Keratinocyte (primary cell): ENCODE measurements around the gene DTL. TPM values are rescaled to one million over a fixed set of nuclear protein-coding genes. Genes with fewer than 3 reads are reported as not detected.

Source experiments
- DNase-seq: peaks from one replicate; pipeline ENCODE4 v3.0.0-alpha.2; 2011; ENCODE audit warnings: low read depth, missing footprints, low spot score
- FAIRE-seq: peaks from 2 replicates; lab custom pipeline; 2011; peaks lifted over from hg19 to GRCh38; lab: Jason Lieb, UNC
- H2AFZ ChIP-seq: 2 replicates; pipeline ENCODE4 v1.6.0; 2012; ENCODE audit warnings: low read length, control low read depth, inconsistent platforms; ENCODE audit not compliant: control insufficient read depth
- H3K27ac ChIP-seq: 2 replicates; pipeline ENCODE4 v1.5.1; 2011; ENCODE audit warnings: low read length; ENCODE audit not compliant: control insufficient read depth, insufficient read depth
- H3K27me3 ChIP-seq: 3 replicates; pipeline ENCODE4 v1.6.0; 2011; ENCODE audit warnings: low read length; ENCODE audit not compliant: control insufficient read depth, insufficient read depth; ENCODE audit errors: extremely low read depth
- H3K36me3 ChIP-seq, 2 experiments: 2 replicates in 1 of 2; 3 replicates in 1 of 2; pipeline ENCODE4 v1.5.1; 2011; ENCODE audit warnings: low read length in 2 of 2, mild to moderate bottlenecking in 1 of 2; ENCODE audit not compliant: control insufficient read depth in 2 of 2, insufficient read depth in 2 of 2; ENCODE audit errors: extremely low read depth in 1 of 2
- H3K4me1 ChIP-seq: 3 replicates; pipeline ENCODE4 v1.5.1; 2011; ENCODE audit warnings: low read length; ENCODE audit not compliant: control insufficient read depth, insufficient read depth; ENCODE audit errors: extremely low read depth
- H3K4me2 ChIP-seq: 3 replicates; pipeline ENCODE4 v1.6.0; 2011; ENCODE audit warnings: low read depth, low read length; ENCODE audit not compliant: control insufficient read depth, insufficient read depth; ENCODE audit errors: extremely low read depth
- H3K4me3 ChIP-seq, 3 experiments: fragments of 200-600 bp in 1 of 3; sonication (generic) in 1 of 3; 2 replicates in 2 of 3; 3 replicates in 1 of 3; pipeline ENCODE4 v1.5.1; 2011 to 2016; ENCODE audit warnings: low read length in 3 of 3, mild to moderate bottlenecking in 3 of 3, control low read depth in 2 of 3, inconsistent platforms in 1 of 3, low read depth in 1 of 3, mixed read lengths in 1 of 3, mixed run types in 1 of 3, moderate library complexity in 1 of 3; ENCODE audit not compliant: control insufficient read depth in 2 of 3, insufficient read depth in 2 of 3; ENCODE audit errors: extremely low read depth in 1 of 3
- H3K79me2 ChIP-seq: 2 replicates; pipeline ENCODE4 v1.6.0; 2012; ENCODE audit warnings: low read length; ENCODE audit not compliant: control insufficient read depth, insufficient read depth
- H3K9ac ChIP-seq: 3 replicates; pipeline ENCODE4 v1.6.0; 2011; ENCODE audit warnings: low read length; ENCODE audit not compliant: control insufficient read depth, insufficient read depth; ENCODE audit errors: extremely low read depth
- H3K9me1 ChIP-seq: 3 replicates; pipeline ENCODE4 v1.6.0; 2011; ENCODE audit warnings: low read length; ENCODE audit not compliant: control insufficient read depth, insufficient read depth; ENCODE audit errors: extremely low read depth
- H3K9me3 ChIP-seq: 2 replicates; pipeline ENCODE4 v1.5.1; 2012; ENCODE audit warnings: low read depth, low read length; ENCODE audit not compliant: control insufficient read depth
- H4K20me1 ChIP-seq: 3 replicates; pipeline ENCODE4 v1.6.0; 2011; ENCODE audit warnings: low read length; ENCODE audit not compliant: control insufficient read depth, insufficient read depth; ENCODE audit errors: extremely low read depth
- CTCF ChIP-seq, 3 experiments: IDR thresholded peaks in 1 of 3; conservative IDR thresholded peaks in 1 of 3; optimal IDR thresholded peaks in 1 of 3; 2 replicates in 2 of 3; 3 replicates in 1 of 3; pipeline versions ENCODE3 to v1.5.1; 2011; ENCODE audit warnings: low read length in 3 of 3, mild to moderate bottlenecking in 3 of 3, moderate library complexity in 2 of 3, control low read depth in 1 of 3, inconsistent platforms in 1 of 3; ENCODE audit not compliant: insufficient read depth in 2 of 3; ENCODE audit errors: extremely low read depth in 1 of 3
- EZH2 ChIP-seq: IDR thresholded peaks from one replicate; pipeline ENCODE4 v1.6.1; 2012; ENCODE audit warnings: inconsistent platforms, mild to moderate bottlenecking, low read length, moderate library complexity
- dilution Hi-C: fragments of 300-500 bp; cut with MboI; formaldehyde crosslinking; loops from one replicate; pipeline ENCODE4 v1.7.0; 2020; ENCODE audit warnings: low sequenced_read_pairs; ENCODE audit not compliant: extremely low pct_ligation_motif_present
- polyA plus RNA-seq, 5 experiments: library from polyadenylated mRNA; depleted of rRNA in 3 of 5; stranded (reverse) in 3 of 5; stranded (forward) in 1 of 5; unstranded in 1 of 5; fragments of >200 nt; gene quantifications; 1 replicate in 1 of 5; 2 replicates in 3 of 5; 3 replicates in 1 of 5; pipeline versions ENCODE4 v1.2.1 to v1.2.3, GENCODE V29; 2011 to 2012; ENCODE audit warnings: missing spikeins in 2 of 5, low read depth in 1 of 5, low replicate concordance in 1 of 5

Gene DTL
- polyA plus RNA-seq, 1 donor (not counting 4 experiments of a cell fraction or from before 2014, with no cell fraction given), result 9.3 TPM

- Histone ChIP-seq H3K4me2 (no peak overlapping the region), H3K79me2 (peaks cover 8% of the 10 kb centered on the region), H3K9me3 (no peaks in the 10 kb centered on the region), H3K4me3 (no peak overlapping the region), H3K36me3 (peaks cover 0 to 6% of the 10 kb centered on the region in 2 experiments), H2AFZ (no peak overlapping the region), H3K9ac (no peak overlapping the region), H3K27me3 (no peaks in the 10 kb centered on the region), H3K9me1 (no peaks in the 10 kb centered on the region), H4K20me1 (peaks cover 4% of the 10 kb centered on the region), H3K4me1 (no peaks in the 10 kb centered on the region), H3K27ac (no peak overlapping the region)
- TF ChIP-seq EZH2, result no peak
- no peak for TF ChIP-seq CTCF (optimal IDR thresholded peaks at IDR 0.05 in 1 of 3, IDR thresholded peaks at IDR 0.05 in 1 of 3, conservative IDR thresholded peaks at IDR 0.05 in 1 of 3; ENCODE audit: extremely low read depth in 1 of 3, insufficient read depth in 2 of 3, low read length in 3 of 3)
- FAIRE-seq (no peak), DNase-seq (no peak)
- dilution Hi-C loops, result no loop called here
Measured at GRCh38 chr1:212098771-212099170, 63.2 kb downstream of the DTL start.

- H3K36me3 ChIP-seq, result peaks cover 0 to 6% of the 10 kb centered on the region in 2 experiments
- peaks cover 8% of the 10 kb centered on the region for H3K79me2 ChIP-seq
- no peak for FAIRE-seq
Measured at GRCh38 chr1:212101251-212101650, 65.7 kb downstream of the DTL start.

More at GRCh38 chr1:212101251-212101650, 65.7 kb downstream of the DTL start:
- Histone ChIP-seq H3K9me1 (no peaks in the 10 kb centered on the region), H3K4me1 (no peaks in the 10 kb centered on the region), H3K4me2 (no peak overlapping the region), H3K9me3 (no peaks in the 10 kb centered on the region), H3K27me3 (no peaks in the 10 kb centered on the region), H2AFZ (no peak overlapping the region), H3K27ac (no peak overlapping the region), H3K9ac (no peak overlapping the region), H4K20me1 (peaks cover 4% of the 10 kb centered on the region), H3K4me3 (no peak overlapping the region)
- no peak for DNase-seq
- no peak for TF ChIP-seq EZH2
- no peak for TF ChIP-seq CTCF (optimal IDR thresholded peaks at IDR 0.05 in 1 of 3, IDR thresholded peaks at IDR 0.05 in 1 of 3, conservative IDR thresholded peaks at IDR 0.05 in 1 of 3; ENCODE audit: extremely low read depth in 1 of 3, insufficient read depth in 2 of 3, low read length in 3 of 3)
- dilution Hi-C loops, result no loop called here
